ENCODE measurements around the gene NALCN. TPM values are rescaled to one million over a fixed set of nuclear protein-coding genes. Genes with fewer than 3 reads are reported as not detected.

NALCN gene
- total and polyA plus RNA-seq, 12 donors = 1.4 to 8.3 (median 3.1) TPM

DNA sequence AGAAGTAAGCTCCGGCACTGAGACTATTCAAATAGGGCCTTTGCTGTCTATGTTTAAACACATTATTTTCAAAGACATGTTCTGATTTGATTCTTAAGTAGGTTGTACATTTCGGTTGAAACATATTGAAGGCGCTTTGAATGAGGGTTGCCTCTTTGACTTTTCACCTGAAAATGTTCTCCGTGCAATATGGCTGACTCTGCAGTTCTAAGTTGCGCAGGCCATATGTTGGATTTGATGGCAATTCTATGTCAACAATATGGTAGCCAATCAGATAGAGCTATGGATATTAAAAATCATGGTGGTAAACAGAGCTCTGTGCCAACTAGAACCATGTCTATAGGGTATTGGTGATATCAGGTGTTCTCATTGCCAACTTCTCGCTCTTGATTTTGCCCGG is 307.3 kb downstream of the NALCN start:
- Histone ChIP-seq H3K4me1 (replicated peaks in 1 of 2) (no peaks in the 10 kb centered on the region), H3K27ac (no peak overlapping the region), H3K36me3 (replicated peaks in 1 of 2) (no peaks in the 10 kb centered on the region), H3K27me3 (no peaks in the 10 kb centered on the region), H3K4me3 (no peak overlapping the region), H3K9me3 (replicated peaks in 1 of 3) (no peaks in the 10 kb centered on the region)
- TF ChIP-seq, protein P1, sequence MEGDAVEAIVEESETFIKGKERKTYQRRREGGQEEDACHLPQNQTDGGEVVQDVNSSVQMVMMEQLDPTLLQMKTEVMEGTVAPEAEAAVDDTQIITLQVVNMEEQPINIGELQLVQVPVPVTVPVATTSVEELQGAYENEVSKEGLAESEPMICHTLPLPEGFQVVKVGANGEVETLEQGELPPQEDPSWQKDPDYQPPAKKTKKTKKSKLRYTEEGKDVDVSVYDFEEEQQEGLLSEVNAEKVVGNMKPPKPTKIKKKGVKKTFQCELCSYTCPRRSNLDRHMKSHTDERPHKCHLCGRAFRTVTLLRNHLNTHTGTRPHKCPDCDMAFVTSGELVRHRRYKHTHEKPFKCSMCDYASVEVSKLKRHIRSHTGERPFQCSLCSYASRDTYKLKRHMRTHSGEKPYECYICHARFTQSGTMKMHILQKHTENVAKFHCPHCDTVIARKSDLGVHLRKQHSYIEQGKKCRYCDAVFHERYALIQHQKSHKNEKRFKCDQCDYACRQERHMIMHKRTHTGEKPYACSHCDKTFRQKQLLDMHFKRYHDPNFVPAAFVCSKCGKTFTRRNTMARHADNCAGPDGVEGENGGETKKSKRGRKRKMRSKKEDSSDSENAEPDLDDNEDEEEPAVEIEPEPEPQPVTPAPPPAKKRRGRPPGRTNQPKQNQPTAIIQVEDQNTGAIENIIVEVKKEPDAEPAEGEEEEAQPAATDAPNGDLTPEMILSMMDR (IDR thresholded peaks at IDR 0.05) = no peak
- TF ChIP-seq POLR2A (IDR thresholded peaks at IDR 0.05) = no peak
- intact Hi-C loops (cut with DNase I) = loop anchor here in 1 of 2 donors (10.0 kb wide), 1 partner anchor 394 kb away; no protein-coding TSS in a partner anchor
- DNase-seq = no peak
- WGBS, 4 donors = 90 to 97% (median 93%) methylated on average over 7 of the region's 7 CpGs

DNA sequence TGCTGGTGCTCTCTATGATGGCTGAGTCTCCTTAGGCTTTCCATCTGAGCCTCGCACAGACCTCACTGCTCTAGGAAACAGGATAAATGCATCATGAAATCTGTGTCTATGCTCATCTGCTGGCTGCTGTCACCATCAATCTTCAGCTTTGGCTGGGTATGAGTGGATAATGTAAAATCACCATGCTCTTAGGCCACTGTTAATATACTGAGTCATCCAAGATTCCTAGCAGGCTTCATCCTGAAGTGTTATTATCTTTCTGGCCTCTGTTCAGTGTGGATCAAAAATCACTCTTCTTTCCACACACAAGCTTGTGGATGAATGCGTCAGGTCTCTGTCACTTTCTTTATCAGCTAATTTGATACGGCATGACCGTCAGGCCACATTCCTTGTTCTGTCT is 317.4 kb downstream of the NALCN start:
- TF ChIP-seq, protein P1 (IDR thresholded peaks at IDR 0.05) = no peak
- TF ChIP-seq POLR2A (IDR thresholded peaks at IDR 0.05) = no peak
- no peak overlapping the region for H3K27ac ChIP-seq
- H3K4me3 ChIP-seq = no peak overlapping the region
- no peaks in the 10 kb centered on the region for H3K36me3 ChIP-seq (replicated peaks in 1 of 2)
- no peak for DNase-seq
- 90 to 95% (median 93%) methylated on average over 4 of the region's 4 CpGs for WGBS, 4 donors
- H3K27me3 ChIP-seq = no peaks in the 10 kb centered on the region
- H3K4me1 ChIP-seq (replicated peaks in 1 of 2) = no peaks in the 10 kb centered on the region
- H3K9me3 ChIP-seq (replicated peaks in 1 of 3) = no peaks in the 10 kb centered on the region
- intact Hi-C loops (cut with DNase I) = no loop called here

DNA sequence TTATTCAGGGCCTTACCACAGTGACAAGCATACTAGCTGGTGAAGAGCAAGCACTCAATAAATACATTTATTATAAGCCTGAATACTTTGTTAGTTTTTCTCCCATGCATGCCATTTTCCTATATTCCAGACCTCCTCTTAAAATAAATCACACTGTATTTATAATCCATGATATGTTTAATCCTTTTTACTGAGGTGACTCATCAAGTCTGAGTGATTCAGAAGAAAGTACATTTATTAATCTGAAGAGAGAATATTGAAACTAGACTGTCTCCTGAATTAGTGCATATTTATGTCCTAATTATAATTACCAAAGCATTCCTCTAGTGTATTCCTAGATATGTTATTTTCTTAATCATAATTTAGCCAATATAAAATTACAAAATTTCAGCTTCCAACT is 323.3 kb downstream of the NALCN start:
- Histone ChIP-seq H3K9me3 (replicated peaks in 1 of 3) (no peaks in the 10 kb centered on the region), H3K36me3 (replicated peaks in 1 of 2) (no peaks in the 10 kb centered on the region), H3K27ac (no peak overlapping the region), H3K4me1 (replicated peaks in 1 of 2) (no peaks in the 10 kb centered on the region), H3K4me3 (no peak overlapping the region), H3K27me3 (no peaks in the 10 kb centered on the region)
- intact Hi-C loops (cut with DNase I) = no loop called here
- TF ChIP-seq, protein P1 (IDR thresholded peaks at IDR 0.05) = no peak
- no peak for TF ChIP-seq POLR2A (IDR thresholded peaks at IDR 0.05)
- no peak for DNase-seq

GRCh38 chr13:101090287-101090686 is 326.0 kb downstream of the NALCN start:
- H3K4me3 ChIP-seq = no peak overlapping the region
- DNase-seq = no peak
- no peaks in the 10 kb centered on the region for H3K9me3 ChIP-seq (replicated peaks in 1 of 3)
- no peaks in the 10 kb centered on the region for H3K36me3 ChIP-seq (replicated peaks in 1 of 2)
- TF ChIP-seq, protein P1 (IDR thresholded peaks at IDR 0.05) = no peak
- WGBS, 4 donors = 81 to 90% (median 85%) methylated on average over 4 of the region's 4 CpGs
- no peak overlapping the region for H3K27ac ChIP-seq
- intact Hi-C loops (cut with DNase I) = no loop called here
- no peaks in the 10 kb centered on the region for H3K4me1 ChIP-seq (replicated peaks in 1 of 2)
- H3K27me3 ChIP-seq = no peaks in the 10 kb centered on the region

Measured in adrenal gland (tissue), 12 donors.